Osteocyte (in vitro differentiated cells): ENCODE data around the gene SH3BGRL2. TPM values are rescaled to one million over a fixed set of nuclear protein-coding genes. Genes with fewer than 3 reads are reported as not detected.
"Not testable (repeated sequence)": the region's sequence is repeated elsewhere in the genome, so short reads cannot be mapped to it uniquely, and the experiment has no call there.

ENCODE experiments used
- DNase-seq: peaks from one replicate; pipeline ENCODE4 v3.0.0; 2021; ENCODE audit warnings: mixed read lengths; ENCODE audit not compliant: unreplicated experiment; ENCODE audit errors: extremely low spot score
- H3K27ac Mint-ChIP-seq: one replicate; pipeline ENCODE4 v1.8.0; 2021; ENCODE audit warnings: mild to moderate bottlenecking, mixed read lengths; ENCODE audit not compliant: unreplicated experiment
- H3K27me3 Mint-ChIP-seq: one replicate; pipeline ENCODE4 v1.8.0; 2021; ENCODE audit warnings: mixed read lengths; ENCODE audit not compliant: unreplicated experiment
- H3K36me3 Mint-ChIP-seq: one replicate; pipeline ENCODE4 v1.8.0; 2021; ENCODE audit warnings: mixed read lengths; ENCODE audit not compliant: unreplicated experiment
- H3K4me1 Mint-ChIP-seq: one replicate; pipeline ENCODE4 v1.8.0; 2021; ENCODE audit warnings: mixed read lengths; ENCODE audit not compliant: unreplicated experiment
- H3K4me3 Mint-ChIP-seq: one replicate; pipeline ENCODE4 v1.8.0; 2021; ENCODE audit warnings: mild to moderate bottlenecking, moderate library complexity, mixed read lengths; ENCODE audit not compliant: unreplicated experiment
- H3K9me3 Mint-ChIP-seq: one replicate; pipeline ENCODE4 v1.8.0; 2021; ENCODE audit warnings: mixed read lengths; ENCODE audit not compliant: unreplicated experiment
- CTCF ChIP-seq: fragments of 200-600 bp; sonication (generic); IDR thresholded peaks from 2 replicates; pipeline ENCODE4 v1.5.0; 2021; ENCODE audit warnings: antibody characterized with exemption, mild to moderate bottlenecking, moderate library complexity
- total RNA-seq: library from RNA; stranded (reverse); gene quantifications from 2 replicates; pipeline ENCODE4 v1.2.1, GENCODE V29; 2021

Gene SH3BGRL2
- total RNA-seq, 1 donor from 2014 or later: 1.9 TPM

- H3K9me3 Mint-ChIP-seq: no peaks in the 10 kb centered on the region
- no peak for DNase-seq
- no peaks in the 10 kb centered on the region for H3K4me1 Mint-ChIP-seq
- no peak for TF ChIP-seq CTCF
- no peaks in the 10 kb centered on the region for H3K36me3 Mint-ChIP-seq
- H3K4me3 Mint-ChIP-seq: no peak overlapping the region
- peaks cover 2% of the 10 kb centered on the region for H3K27me3 Mint-ChIP-seq
- no peak overlapping the region for H3K27ac Mint-ChIP-seq
These were observed 39.7 kb downstream of the SH3BGRL2 start for GRCh38 chr6:79670789-79671188.

GRCh38 chr6:79671600-79672266 is 40.6 kb downstream of the SH3BGRL2 start:
- Mint-ChIP-seq H3K4me1 (no peaks in the 10 kb centered on the region), H3K36me3 (no peaks in the 10 kb centered on the region), H3K9me3 (no peaks in the 10 kb centered on the region), H3K27me3 (peaks cover 2% of the 10 kb centered on the region), H3K4me3 (no peak overlapping the region), H3K27ac (no peak overlapping the region)
- no peak for DNase-seq
- TF ChIP-seq CTCF: no peak

GRCh38 chr6:79672631-79673111 is 41.5 kb downstream of the SH3BGRL2 start:
- DNase-seq: no peak
- H3K4me3 Mint-ChIP-seq: no peak overlapping the region
- no peaks in the 10 kb centered on the region for H3K4me1 Mint-ChIP-seq

GRCh38 chr6:79673947-79674346 is 42.8 kb downstream of the SH3BGRL2 start:
- no peaks in the 10 kb centered on the region for H3K36me3 Mint-ChIP-seq
- no peaks in the 10 kb centered on the region for H3K4me1 Mint-ChIP-seq
- no peaks in the 10 kb centered on the region for H3K9me3 Mint-ChIP-seq
- DNase-seq: no peak
- no peak overlapping the region for H3K27ac Mint-ChIP-seq
- no peak overlapping the region for H3K4me3 Mint-ChIP-seq
- no peak for TF ChIP-seq CTCF
- peaks cover 2% of the 10 kb centered on the region for H3K27me3 Mint-ChIP-seq

More at GRCh38 chr6:79672631-79673111, 41.5 kb downstream of the SH3BGRL2 start:
- H3K27ac Mint-ChIP-seq: no peak overlapping the region
- H3K27me3 Mint-ChIP-seq: peaks cover 2% of the 10 kb centered on the region
- peak; percentile 55 for TF ChIP-seq CTCF
- H3K9me3 Mint-ChIP-seq: no peaks in the 10 kb centered on the region
- H3K36me3 Mint-ChIP-seq: no peaks in the 10 kb centered on the region

- H3K4me1 Mint-ChIP-seq: no peaks in the 10 kb centered on the region
- H3K36me3 Mint-ChIP-seq: no peaks in the 10 kb centered on the region
- TF ChIP-seq CTCF: no peak
- H3K4me3 Mint-ChIP-seq: no peak overlapping the region
- H3K9me3 Mint-ChIP-seq: no peaks in the 10 kb centered on the region
- no peak overlapping the region for H3K27ac Mint-ChIP-seq
- H3K27me3 Mint-ChIP-seq: peaks cover 2% of the 10 kb centered on the region
- no peak for DNase-seq
These were observed 45.9 kb downstream of the SH3BGRL2 start for GRCh38 chr6:79676785-79677736.

- not testable (repeated sequence) for H3K9me3 Mint-ChIP-seq, H3K27me3 Mint-ChIP-seq
These were observed 51.6 kb downstream of the SH3BGRL2 start for GRCh38 chr6:79682682-79683081.

More at GRCh38 chr6:79682682-79683081, 51.6 kb downstream of the SH3BGRL2 start:
- not testable (repeated sequence) for H3K4me1 Mint-ChIP-seq, H3K27ac Mint-ChIP-seq, DNase-seq, H3K36me3 Mint-ChIP-seq, H3K4me3 Mint-ChIP-seq
